Brain microvascular endothelial cell (primary cell): Measurements from ENCODE around the gene CPAMD8.

Experiments used
- DNase-seq: peaks from one replicate; pipeline ENCODE4 v3.0.0-alpha.2; 2020
- H3K27ac ChIP-seq: fragments of 250-450 bp; sonication (Bioruptor Pico); 2 replicates; pipeline ENCODE4 v1.5.1; 2020; ENCODE audit warnings: mild to moderate bottlenecking, moderate library complexity
- H3K27me3 ChIP-seq: fragments of 250-450 bp; sonication (Bioruptor Pico); replicated peaks from 2 replicates; pipeline ENCODE4 v1.5.1; 2020; ENCODE audit warnings: mild to moderate bottlenecking
- H3K36me3 ChIP-seq: fragments of 250-450 bp; sonication (Bioruptor Pico); replicated peaks from 2 replicates; pipeline ENCODE4 v1.5.1; 2020; ENCODE audit warnings: mild to moderate bottlenecking
- H3K4me3 ChIP-seq: 2 replicates; pipeline ENCODE4 v1.5.1; 2011; ENCODE audit warnings: low read depth, mild to moderate bottlenecking, control low read depth, low read length, moderate library complexity
- CTCF ChIP-seq: IDR thresholded peaks from 2 replicates; pipeline ENCODE4 v1.5.1; 2011; ENCODE audit warnings: low read depth, mild to moderate bottlenecking, moderate library complexity, low read length, control low read depth, inconsistent platforms; ENCODE audit errors: missing control alignments
- in situ Hi-C: cut with HindIII; loops from 2 replicates; pipeline ENCODE4 v1.10.0; 2017; ENCODE audit warnings: low sequenced_read_pairs, low pct_ligation_motif_present

Gene CPAMD8

GRCh38 chr19:17070912-17071311 lies 44.3 kb upstream of the CPAMD8 start:
- no peak for DNase-seq
- H3K27me3 ChIP-seq: no peaks in the 10 kb centered on the region
- in situ Hi-C loops: no loop called here
- TF ChIP-seq CTCF: no peak
- no peaks in the 10 kb centered on the region for H3K36me3 ChIP-seq
- H3K27ac ChIP-seq: no peak overlapping the region
- H3K4me3 ChIP-seq: no peak overlapping the region

- no peak for DNase-seq
- no peak overlapping the region for H3K27ac ChIP-seq
- TF ChIP-seq CTCF: no peak
- H3K27me3 ChIP-seq: no peaks in the 10 kb centered on the region
- in situ Hi-C loops: no loop called here
- no peaks in the 10 kb centered on the region for H3K36me3 ChIP-seq
- no peak overlapping the region for H3K4me3 ChIP-seq
Observed at GRCh38 chr19:17070421-17070820, 43.8 kb upstream of the CPAMD8 start.

- Histone ChIP-seq H3K27me3 (no peaks in the 10 kb centered on the region), H3K36me3 (no peaks in the 10 kb centered on the region), H3K27ac (no peak overlapping the region), H3K4me3 (no peak overlapping the region)
- peak; percentile 15 for TF ChIP-seq CTCF
- in situ Hi-C loops: no loop called here
- DNase-seq: no peak
Observed at GRCh38 chr19:17069193-17069592, 42.6 kb upstream of the CPAMD8 start.

- DNase-seq: no peak
- H3K27ac ChIP-seq: no peak overlapping the region
- H3K27me3 ChIP-seq: no peaks in the 10 kb centered on the region
- TF ChIP-seq CTCF: no peak
- in situ Hi-C loops: no loop called here
- peaks cover 6% of the 10 kb centered on the region for H3K36me3 ChIP-seq
- no peak overlapping the region for H3K4me3 ChIP-seq
Observed at GRCh38 chr19:17063428-17063827, 36.8 kb upstream of the CPAMD8 start.

GRCh38 chr19:17061691-17062090 lies 35.1 kb upstream of the CPAMD8 start:
- H3K36me3 ChIP-seq: peaks cover 16% of the 10 kb centered on the region
- DNase-seq: no peak
- H3K27me3 ChIP-seq: no peaks in the 10 kb centered on the region
- in situ Hi-C loops: no loop called here
- no peak for TF ChIP-seq CTCF
- no peak overlapping the region for H3K27ac ChIP-seq
- H3K4me3 ChIP-seq: no peak overlapping the region

- TF ChIP-seq CTCF: no peak
- H3K27me3 ChIP-seq: no peaks in the 10 kb centered on the region
- H3K36me3 ChIP-seq: peaks cover 16% of the 10 kb centered on the region
- in situ Hi-C loops: no loop called here
- H3K27ac ChIP-seq: no peak overlapping the region
- no peak overlapping the region for H3K4me3 ChIP-seq
- no peak for DNase-seq
Observed at GRCh38 chr19:17061205-17061604, 34.6 kb upstream of the CPAMD8 start.
